Measurements from ENCODE around the gene SCFD2.
"Not testable (repeated sequence)": the region's sequence is repeated elsewhere in the genome, so short reads cannot be mapped to it uniquely, and the experiment has no call there.

Gene SCFD2

GRCh38 chr4:53340145-53340544 lies 25.7 kb downstream of the SCFD2 start:
- DNase-seq, result not testable (repeated sequence)

- not testable (repeated sequence) for DNase-seq
Observed at GRCh38 chr4:53334916-53335315, 30.9 kb downstream of the SCFD2 start.

- no peak for DNase-seq
Observed at GRCh38 chr4:53326535-53326934, 39.3 kb downstream of the SCFD2 start.

- DNase-seq, result peak; percentile 41
Observed at GRCh38 chr4:53322696-53323095, 43.2 kb downstream of the SCFD2 start.

- DNase-seq, result no peak
Observed at GRCh38 chr4:53321984-53322289, 43.9 kb downstream of the SCFD2 start.

GRCh38 chr4:53321151-53321983 lies 44.5 kb downstream of the SCFD2 start:
- DNase-seq, result peak; percentile 93

- DNase-seq, result peak; percentile 68
Observed at GRCh38 chr4:53315300-53315699, 50.6 kb downstream of the SCFD2 start.

GRCh38 chr4:53314252-53314651 lies 51.6 kb downstream of the SCFD2 start:
- DNase-seq, result no peak

GRCh38 chr4:53313510-53313909 lies 52.4 kb downstream of the SCFD2 start:
- peak; percentile 73 for DNase-seq

- peak; percentile 47 for DNase-seq
Observed at GRCh38 chr4:53309321-53310040, 56.4 kb downstream of the SCFD2 start.

- peak; percentile 31 for DNase-seq
Observed at GRCh38 chr4:53307819-53308780, 57.8 kb downstream of the SCFD2 start.

GRCh38 chr4:53307210-53307609 lies 58.7 kb downstream of the SCFD2 start:
- DNase-seq, result peak; percentile 8

- DNase-seq, result peak; percentile 92
Observed at GRCh38 chr4:53306729-53307128, 59.1 kb downstream of the SCFD2 start.

GRCh38 chr4:53292209-53292608 lies 73.7 kb downstream of the SCFD2 start:
- not testable (repeated sequence) for DNase-seq

- no peak for DNase-seq
Observed at GRCh38 chr4:53281438-53281837, 84.4 kb downstream of the SCFD2 start.

GRCh38 chr4:53280846-53281245 lies 85.0 kb downstream of the SCFD2 start:
- DNase-seq, result no peak

- no peak for DNase-seq
Observed at GRCh38 chr4:53274609-53275268, 91.1 kb downstream of the SCFD2 start.

GRCh38 chr4:53273726-53274125 lies 92.1 kb downstream of the SCFD2 start:
- DNase-seq, result peak; percentile 50

GRCh38 chr4:53267026-53267425 lies 98.8 kb downstream of the SCFD2 start:
- no peak for DNase-seq

- DNase-seq, result not testable (repeated sequence)
Observed at GRCh38 chr4:53255986-53256385, 109.9 kb downstream of the SCFD2 start.

- DNase-seq, result no peak
Observed at GRCh38 chr4:53240573-53240972, 125.3 kb downstream of the SCFD2 start.

GRCh38 chr4:53238352-53238751 lies 127.5 kb downstream of the SCFD2 start:
- not testable (repeated sequence) for DNase-seq

GRCh38 chr4:53237811-53238210 lies 128.1 kb downstream of the SCFD2 start:
- not testable (repeated sequence) for DNase-seq

All from fibroblast of upper back skin (primary cell).